Measurements from ENCODE around the gene UROD.

Gene UROD

DNA sequence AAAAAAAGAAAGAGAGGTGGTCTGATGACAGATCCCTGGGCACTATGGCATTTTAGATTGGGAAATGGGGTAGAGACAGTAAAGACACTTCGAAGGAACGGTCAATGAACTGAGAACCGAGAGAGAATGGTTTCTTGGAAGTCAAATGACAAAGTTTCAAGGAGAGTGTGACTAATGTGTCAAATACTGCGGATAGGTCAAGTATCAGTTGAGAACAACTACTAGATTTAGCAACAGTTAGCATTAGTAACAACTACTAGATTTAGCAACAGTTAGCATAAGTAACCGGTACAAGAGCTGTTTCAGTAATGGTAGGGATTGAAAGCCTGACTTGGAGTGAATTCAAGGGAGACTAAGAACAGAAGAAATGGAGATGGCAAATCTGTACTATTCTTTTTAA is 35.0 kb downstream of the UROD start:
- no peak for TF ChIP-seq SIN3A (IDR thresholded peaks at IDR 0.05; ENCODE audit: borderline replicate concordance, insufficient read depth, low read length)
- TF ChIP-seq POLR2AphosphoS5 (IDR thresholded peaks at IDR 0.05; ENCODE audit: low read depth, low read length) = no peak
- TF ChIP-seq TAF1 (IDR thresholded peaks at IDR 0.05; ENCODE audit: borderline replicate concordance, insufficient read depth, low read length) = no peak
- TF ChIP-seq, protein P1, sequence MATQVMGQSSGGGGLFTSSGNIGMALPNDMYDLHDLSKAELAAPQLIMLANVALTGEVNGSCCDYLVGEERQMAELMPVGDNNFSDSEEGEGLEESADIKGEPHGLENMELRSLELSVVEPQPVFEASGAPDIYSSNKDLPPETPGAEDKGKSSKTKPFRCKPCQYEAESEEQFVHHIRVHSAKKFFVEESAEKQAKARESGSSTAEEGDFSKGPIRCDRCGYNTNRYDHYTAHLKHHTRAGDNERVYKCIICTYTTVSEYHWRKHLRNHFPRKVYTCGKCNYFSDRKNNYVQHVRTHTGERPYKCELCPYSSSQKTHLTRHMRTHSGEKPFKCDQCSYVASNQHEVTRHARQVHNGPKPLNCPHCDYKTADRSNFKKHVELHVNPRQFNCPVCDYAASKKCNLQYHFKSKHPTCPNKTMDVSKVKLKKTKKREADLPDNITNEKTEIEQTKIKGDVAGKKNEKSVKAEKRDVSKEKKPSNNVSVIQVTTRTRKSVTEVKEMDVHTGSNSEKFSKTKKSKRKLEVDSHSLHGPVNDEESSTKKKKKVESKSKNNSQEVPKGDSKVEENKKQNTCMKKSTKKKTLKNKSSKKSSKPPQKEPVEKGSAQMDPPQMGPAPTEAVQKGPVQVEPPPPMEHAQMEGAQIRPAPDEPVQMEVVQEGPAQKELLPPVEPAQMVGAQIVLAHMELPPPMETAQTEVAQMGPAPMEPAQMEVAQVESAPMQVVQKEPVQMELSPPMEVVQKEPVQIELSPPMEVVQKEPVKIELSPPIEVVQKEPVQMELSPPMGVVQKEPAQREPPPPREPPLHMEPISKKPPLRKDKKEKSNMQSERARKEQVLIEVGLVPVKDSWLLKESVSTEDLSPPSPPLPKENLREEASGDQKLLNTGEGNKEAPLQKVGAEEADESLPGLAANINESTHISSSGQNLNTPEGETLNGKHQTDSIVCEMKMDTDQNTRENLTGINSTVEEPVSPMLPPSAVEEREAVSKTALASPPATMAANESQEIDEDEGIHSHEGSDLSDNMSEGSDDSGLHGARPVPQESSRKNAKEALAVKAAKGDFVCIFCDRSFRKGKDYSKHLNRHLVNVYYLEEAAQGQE (IDR thresholded peaks at IDR 0.05; ENCODE audit: insufficient read depth in 1 of 2, low read depth in 2 of 2, low read length in 2 of 2) = no peak

GRCh38 chr1:45051005-45051772 is 39.1 kb downstream of the UROD start:
- no peak for TF ChIP-seq FOXP2 (optimal IDR thresholded peaks at IDR 0.05; ENCODE audit: borderline replicate concordance, extremely low read depth, extremely low read length, insufficient read depth)
- no peak for TF ChIP-seq TAF1 (IDR thresholded peaks at IDR 0.05; ENCODE audit: borderline replicate concordance, insufficient read depth, low read length)
- TF ChIP-seq SIN3A (IDR thresholded peaks at IDR 0.05; ENCODE audit: borderline replicate concordance, insufficient read depth, low read length) = no peak
- TF ChIP-seq POLR2AphosphoS5 (IDR thresholded peaks at IDR 0.05; ENCODE audit: low read depth, low read length) = no peak
- TF ChIP-seq, protein P1 (IDR thresholded peaks at IDR 0.05; ENCODE audit: insufficient read depth in 1 of 2, low read depth in 2 of 2, low read length in 2 of 2) = no peak

DNA sequence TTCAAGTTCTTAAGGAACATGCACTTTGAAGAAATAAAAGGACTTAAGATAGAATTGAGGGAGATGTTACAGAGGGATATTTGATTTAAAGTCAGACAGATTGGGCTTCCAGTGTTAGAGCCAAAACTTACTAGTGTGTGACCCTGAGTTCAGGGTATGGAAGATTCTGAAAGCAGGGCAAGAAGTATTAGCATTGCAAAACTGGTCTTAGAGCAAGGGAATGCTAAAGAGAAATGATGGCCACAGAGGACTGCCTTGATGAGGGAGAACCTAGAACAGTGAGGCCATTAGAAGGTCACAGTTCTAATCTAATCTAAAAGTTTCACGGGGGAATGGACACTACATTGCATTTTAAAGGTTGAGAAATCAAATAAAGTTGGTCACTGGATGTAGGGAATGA is 45.5 kb downstream of the UROD start:
- TF ChIP-seq, protein P1 (IDR thresholded peaks at IDR 0.05; ENCODE audit: insufficient read depth in 1 of 2, low read depth in 2 of 2, low read length in 2 of 2) = no peak
- TF ChIP-seq POLR2AphosphoS5 (IDR thresholded peaks at IDR 0.05; ENCODE audit: low read depth, low read length) (no peak), SIN3A (IDR thresholded peaks at IDR 0.05; ENCODE audit: borderline replicate concordance, insufficient read depth, low read length) (no peak), FOXP2 (optimal IDR thresholded peaks at IDR 0.05; ENCODE audit: borderline replicate concordance, extremely low read depth, extremely low read length, insufficient read depth) (no peak), TAF1 (IDR thresholded peaks at IDR 0.05; ENCODE audit: borderline replicate concordance, insufficient read depth, low read length) (no peak)

DNA sequence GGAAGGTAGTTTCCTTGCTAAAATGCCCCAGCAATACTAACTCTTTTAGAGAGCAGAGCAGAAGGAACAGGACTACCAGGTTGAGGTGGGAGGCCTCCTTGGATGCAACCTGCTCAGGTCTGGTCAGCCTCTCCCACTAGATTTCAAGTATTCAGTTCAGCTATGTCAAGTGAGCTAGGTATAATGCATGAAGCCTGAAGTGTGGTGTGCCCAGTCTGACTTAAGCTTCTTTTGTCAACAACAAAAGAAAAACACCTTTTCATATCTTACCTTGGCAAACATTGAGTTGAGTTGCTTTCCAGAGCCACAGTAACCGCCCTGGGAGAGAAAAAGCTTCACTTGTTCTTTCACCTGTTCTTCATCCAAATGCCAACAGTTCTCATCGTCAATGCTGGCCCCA is 47.8 kb downstream of the UROD start:
- TF ChIP-seq TAF1 (IDR thresholded peaks at IDR 0.05; ENCODE audit: borderline replicate concordance, insufficient read depth, low read length) (no peak), FOXP2 (optimal IDR thresholded peaks at IDR 0.05; ENCODE audit: borderline replicate concordance, extremely low read depth, extremely low read length, insufficient read depth) (no peak), SIN3A (IDR thresholded peaks at IDR 0.05; ENCODE audit: borderline replicate concordance, insufficient read depth, low read length) (no peak), POLR2AphosphoS5 (IDR thresholded peaks at IDR 0.05; ENCODE audit: low read depth, low read length) (no peak)
- TF ChIP-seq, protein P1 (IDR thresholded peaks at IDR 0.05; ENCODE audit: insufficient read depth in 1 of 2, low read depth in 2 of 2, low read length in 2 of 2) = no peak
